Measurements from ENCODE around the gene OR1L6. TPM values are rescaled to one million over a fixed set of nuclear protein-coding genes. Genes with fewer than 3 reads are reported as not detected.

Gene OR1L6
- total RNA-seq = not detected in 2 replicates

- intact Hi-C loops (cut with micrococcal nuclease) = no loop called here
These were observed at the start of gene OR1L6 for GRCh38 chr9:122742003-122742402. Gene OR1L6 (plus strand): TSS chr9:122742303. CDS start chr9:122749848, 7,545 bp downstream.

- intact Hi-C loops (cut with micrococcal nuclease) = no loop called here
These were observed 46.4 kb upstream of the OR1L6 start for GRCh38 chr9:122695696-122696095.

DNA sequence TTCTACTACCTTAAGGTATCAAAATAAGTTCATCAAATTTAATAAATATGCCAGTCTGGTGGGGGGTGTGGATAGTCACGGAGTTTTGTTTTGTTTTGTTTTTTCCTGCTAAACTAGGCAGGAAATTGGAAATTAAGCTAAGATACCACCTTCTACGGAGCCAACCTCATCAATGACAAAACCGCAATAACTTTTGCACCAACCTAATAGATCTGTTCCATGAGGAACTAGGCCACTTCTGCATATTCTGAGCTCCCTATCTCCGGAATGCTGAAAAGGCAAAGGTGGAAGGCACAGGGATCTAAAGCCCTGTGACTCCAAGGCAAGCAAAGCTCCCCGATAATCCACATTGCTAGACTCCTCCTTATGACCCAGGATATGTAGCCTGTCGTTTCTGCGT is 24.1 kb upstream of the OR1L6 start:
- intact Hi-C loops (cut with micrococcal nuclease) = no loop called here

DNA sequence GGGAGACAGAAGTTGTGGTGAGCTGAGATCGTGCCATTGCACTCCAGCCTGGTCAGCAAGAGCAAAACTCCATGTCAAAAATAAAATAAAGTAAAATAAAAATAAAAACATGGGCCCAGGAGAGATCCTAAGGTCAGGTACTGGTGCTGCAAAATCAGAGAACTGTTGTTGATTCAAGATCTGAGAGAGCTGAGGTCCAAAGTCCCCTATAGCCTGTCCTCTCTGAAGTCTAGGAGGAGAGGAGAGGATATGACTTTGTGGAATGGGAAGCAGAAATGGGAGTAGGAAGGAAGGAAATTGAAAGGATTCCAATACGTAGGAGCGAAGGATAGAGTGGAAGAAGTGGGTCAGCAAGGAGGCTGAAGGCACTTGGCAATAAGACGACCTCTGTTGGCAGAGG is 22.9 kb upstream of the OR1L6 start:
- intact Hi-C loops (cut with micrococcal nuclease) = no loop called here

- intact Hi-C loops (cut with micrococcal nuclease) = loop anchor here (1.0 kb wide), 1 partner anchor 27 kb away; no protein-coding TSS in a partner anchor
These were observed 18.4 kb upstream of the OR1L6 start, which contains the start of gene OR1L4 for GRCh38 chr9:122723690-122724089. Gene OR1L4 (plus strand): TSS chr9:122723990. CDS start chr9:122723990, 0 bp downstream.

GRCh38 chr9:122754825-122755224 is 12.7 kb downstream of the OR1L6 start:
- intact Hi-C loops (cut with micrococcal nuclease) = no loop called here

DNA sequence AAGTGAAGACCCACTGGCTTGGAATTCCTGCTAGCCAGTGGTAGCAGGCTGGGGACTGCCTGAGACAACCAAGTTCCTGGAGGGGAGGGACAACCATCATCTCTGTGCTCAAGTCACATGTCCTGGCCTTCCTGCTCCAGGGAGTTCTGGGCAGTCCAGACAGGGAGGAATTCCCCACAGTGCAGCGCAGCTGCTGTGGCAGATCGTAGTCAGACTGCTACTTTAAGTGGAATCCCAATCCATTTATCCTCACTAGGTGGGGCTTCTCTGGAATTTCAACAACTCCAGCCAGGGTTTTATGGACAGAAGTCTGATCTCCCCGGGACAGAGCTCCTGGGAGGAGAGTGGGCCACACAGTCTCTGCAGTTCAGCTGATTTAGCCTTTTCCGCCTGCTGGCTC is 25.7 kb downstream of the OR1L6 start:
- intact Hi-C loops (cut with micrococcal nuclease) = no loop called here

DNA sequence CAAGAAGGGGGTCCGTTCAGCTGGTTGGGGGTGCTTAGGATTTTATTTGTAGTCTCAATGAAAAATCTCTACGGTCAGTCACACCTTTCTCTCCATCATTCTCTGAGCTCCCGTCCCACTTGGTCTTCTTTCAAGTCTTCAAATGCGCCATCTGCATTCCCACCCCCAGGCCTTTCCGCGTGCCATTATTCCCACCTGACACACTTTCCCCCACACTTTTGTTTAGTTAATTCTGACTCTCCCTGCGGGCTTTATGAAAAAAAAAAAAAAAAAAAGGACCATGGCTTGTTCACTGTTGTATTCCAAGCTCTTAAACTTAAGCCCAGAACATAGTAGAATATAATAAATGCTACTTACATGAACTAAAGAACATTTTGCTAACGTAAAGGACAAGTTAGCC is 34.9 kb downstream of the OR1L6 start:
- intact Hi-C loops (cut with micrococcal nuclease) = no loop called here

DNA sequence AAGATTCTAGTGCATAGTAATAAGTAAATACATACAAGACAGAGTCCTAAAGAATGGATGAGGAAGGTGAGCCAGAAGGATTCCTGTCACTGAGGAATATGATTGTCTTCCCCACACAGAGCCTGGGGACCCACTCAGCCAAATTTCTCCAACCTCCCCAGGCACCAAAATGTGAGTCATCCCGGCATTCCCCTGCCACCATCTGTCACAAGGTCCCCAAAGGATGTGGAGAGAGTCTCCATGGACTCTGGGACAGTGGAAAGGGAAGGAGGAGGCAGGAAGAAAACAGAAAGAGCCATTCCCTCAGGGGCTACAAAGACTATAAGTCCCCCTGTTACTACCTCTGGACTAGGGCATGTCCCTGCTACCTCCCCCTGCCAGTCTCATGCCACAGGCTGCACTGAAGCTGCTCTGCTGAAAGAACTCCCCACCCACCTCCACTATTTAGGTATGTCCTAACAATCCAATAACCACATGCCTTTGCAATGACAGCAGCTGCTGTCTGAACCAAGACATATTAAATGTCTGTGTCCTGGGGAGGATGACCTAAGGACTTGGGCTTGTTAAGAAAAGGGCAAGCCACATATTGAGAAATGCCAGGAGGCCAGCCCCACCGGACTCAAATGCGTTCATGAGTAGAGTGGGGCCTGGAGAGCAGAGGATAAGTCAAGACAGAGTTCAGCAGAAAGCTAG is 36.0 kb downstream of the OR1L6 start:
- intact Hi-C loops (cut with micrococcal nuclease) = no loop called here

DNA sequence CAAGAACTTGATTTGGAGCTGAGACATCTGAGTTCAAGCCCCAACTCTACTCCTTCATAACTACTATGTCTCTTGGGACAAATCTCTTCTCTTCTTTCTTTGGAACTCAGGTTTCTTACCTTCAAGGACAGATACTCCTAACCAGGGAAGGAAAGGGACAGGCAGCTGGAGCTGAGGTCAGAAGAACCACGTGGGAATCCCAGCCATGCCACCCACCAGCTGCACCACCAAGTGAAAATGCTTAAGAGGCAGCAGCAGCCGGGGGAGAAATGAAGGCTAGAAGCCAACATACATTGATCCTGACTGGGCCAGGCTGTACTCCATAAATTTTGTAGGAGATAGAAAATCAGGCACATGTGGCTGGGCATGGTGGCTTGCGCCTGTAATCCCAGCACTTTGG is 37.1 kb downstream of the OR1L6 start:
- intact Hi-C loops (cut with micrococcal nuclease) = no loop called here

- intact Hi-C loops (cut with micrococcal nuclease) = no loop called here
These were observed 37.9 kb downstream of the OR1L6 start for GRCh38 chr9:122780026-122780425.

DNA sequence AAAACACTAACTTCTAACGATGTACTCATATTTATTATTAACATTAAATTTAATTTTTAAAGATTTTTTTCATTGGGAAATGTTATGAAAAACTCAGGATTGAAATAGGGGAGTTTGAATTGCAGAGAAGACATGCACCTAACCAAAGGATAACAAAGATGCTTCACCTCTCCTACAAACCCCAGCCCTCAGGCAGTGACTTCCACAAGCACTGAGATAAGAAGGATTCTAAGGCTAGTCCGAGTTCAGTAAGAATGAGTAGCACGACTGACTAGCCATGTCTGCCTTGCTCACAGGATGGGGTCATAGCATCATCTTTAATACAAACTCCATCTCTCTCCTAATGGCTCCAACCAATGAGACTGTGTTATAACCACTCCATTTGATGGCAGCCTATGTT is 39.6 kb downstream of the OR1L6 start:
- intact Hi-C loops (cut with micrococcal nuclease) = no loop called here

DNA sequence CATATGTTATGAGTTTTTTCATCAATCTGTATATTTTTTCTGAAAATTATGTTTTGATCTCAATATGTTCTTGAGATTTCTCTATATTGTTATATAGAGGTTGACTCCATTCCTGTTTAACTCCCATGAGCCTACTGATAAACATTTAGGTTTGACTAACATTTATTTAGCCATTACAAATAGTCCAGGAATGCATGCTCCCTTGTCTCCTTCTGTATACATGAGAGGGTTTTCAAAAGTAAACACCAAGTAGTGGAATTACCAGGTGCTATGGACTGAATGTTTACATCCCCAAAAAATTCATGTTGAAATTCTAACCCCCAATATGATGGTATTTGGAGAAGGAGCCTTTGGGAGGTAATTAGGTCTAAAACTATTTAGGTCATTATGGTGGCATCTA is 43.2 kb downstream of the OR1L6 start:
- intact Hi-C loops (cut with micrococcal nuclease) = no loop called here

DNA sequence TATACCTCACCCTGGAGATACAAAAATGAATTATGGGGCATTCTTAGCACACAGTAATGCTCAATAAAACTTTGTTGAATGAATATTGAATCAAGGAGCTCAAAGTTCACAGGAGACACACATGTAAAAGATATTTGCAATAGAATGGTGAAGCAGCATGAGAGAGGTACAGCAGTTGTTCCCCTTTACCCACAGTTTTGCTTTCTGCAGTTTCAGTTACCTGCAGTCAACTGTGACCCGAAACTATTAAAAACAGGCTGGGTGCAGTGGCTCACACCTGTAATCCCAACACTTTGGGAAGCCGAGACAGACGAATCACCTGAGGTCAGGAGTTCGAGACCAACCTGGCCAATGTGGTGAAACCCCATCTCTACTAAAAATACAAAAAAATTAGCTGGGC is 44.2 kb downstream of the OR1L6 start:
- intact Hi-C loops (cut with micrococcal nuclease) = no loop called here

DNA sequence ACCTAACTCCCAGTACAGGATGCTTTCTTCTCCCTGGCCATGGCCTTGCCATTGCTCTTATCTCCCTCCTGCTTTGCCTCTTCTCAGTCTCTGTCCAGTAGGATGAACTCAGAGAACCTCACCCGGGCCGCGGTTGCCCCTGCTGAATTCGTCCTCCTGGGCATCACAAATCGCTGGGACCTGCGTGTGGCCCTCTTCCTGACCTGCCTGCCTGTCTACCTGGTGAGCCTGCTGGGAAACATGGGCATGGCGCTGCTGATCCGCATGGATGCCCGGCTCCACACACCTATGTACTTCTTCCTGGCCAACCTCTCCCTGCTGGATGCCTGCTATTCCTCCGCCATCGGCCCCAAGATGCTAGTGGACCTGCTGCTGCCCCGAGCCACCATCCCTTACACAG is 46.7 kb downstream of the OR1L6 start, which contains the start of gene OR5C1:
OR5C1 (plus strand) TSS at position 103 of the 400 bp plus-strand sequence; CDS start at position 103, 0 bp downstream.
- intact Hi-C loops (cut with micrococcal nuclease) = no loop called here

DNA sequence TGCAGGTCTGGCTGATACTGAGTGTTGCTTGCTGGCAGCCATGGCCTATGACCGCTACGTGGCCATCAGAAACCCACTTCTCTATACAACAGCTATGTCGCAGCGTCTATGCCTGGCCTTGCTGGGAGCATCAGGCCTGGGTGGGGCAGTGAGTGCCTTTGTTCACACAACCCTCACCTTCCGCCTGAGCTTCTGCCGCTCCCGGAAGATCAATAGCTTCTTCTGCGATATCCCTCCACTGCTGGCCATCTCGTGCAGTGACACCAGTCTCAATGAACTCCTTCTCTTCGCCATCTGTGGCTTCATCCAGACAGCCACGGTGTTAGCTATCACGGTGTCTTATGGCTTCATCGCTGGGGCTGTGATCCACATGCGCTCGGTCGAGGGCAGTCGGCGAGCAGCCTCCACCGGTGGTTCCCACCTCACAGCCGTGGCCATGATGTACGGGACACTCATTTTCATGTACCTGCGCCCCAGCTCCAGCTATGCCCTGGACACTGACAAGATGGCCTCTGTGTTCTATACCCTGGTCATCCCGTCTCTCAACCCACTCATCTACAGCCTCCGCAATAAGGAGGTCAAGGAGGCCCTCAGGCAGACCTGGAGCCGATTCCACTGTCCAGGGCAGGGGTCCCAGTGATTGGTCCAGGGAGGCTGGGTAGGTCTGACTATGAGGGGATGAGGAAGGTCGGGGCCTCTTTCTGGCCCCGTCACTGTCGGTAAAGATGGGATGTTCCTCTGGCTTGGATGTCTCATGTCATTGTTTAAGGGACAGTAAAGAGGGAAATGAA is 47.3 kb downstream of the OR1L6 start:
- intact Hi-C loops (cut with micrococcal nuclease) = no loop called here

DNA sequence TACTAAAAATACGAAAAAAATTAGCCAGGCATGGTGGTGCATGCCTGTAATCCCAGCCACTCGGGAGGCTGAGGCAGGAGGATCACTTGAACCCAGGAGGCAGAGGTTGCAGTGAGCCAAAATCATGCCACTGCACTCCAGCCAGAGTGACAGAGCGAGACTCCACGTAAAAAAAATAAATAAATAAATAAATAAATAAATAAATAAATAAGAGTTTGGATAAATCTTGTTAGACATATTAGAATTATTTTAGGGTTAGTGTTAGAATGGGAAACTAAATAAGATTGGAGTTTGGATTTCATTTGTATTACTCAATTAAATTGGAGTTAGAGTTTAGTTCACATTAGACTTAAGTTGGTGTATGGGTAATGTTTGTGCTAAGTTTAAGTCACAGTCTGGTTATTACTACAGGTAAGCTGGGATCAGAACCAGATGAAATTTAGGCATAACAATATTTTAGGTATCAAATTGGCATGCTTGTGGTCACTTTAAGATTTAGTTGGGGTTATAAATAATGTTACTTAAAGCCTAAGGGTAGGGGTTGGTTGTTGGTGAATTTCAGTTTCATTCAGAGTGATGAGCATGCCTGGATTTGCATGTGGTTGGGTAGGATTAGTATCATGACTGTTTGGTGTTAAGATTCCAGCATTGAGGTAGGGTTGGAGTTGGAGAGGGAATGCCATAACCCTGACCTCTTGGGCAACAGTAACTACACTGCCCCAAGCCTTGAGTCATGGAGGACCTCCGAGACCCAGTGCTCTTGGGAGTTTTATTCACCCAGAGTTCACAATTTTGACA is 50.0 kb downstream of the OR1L6 start:
- intact Hi-C loops (cut with micrococcal nuclease) = no loop called here

DNA sequence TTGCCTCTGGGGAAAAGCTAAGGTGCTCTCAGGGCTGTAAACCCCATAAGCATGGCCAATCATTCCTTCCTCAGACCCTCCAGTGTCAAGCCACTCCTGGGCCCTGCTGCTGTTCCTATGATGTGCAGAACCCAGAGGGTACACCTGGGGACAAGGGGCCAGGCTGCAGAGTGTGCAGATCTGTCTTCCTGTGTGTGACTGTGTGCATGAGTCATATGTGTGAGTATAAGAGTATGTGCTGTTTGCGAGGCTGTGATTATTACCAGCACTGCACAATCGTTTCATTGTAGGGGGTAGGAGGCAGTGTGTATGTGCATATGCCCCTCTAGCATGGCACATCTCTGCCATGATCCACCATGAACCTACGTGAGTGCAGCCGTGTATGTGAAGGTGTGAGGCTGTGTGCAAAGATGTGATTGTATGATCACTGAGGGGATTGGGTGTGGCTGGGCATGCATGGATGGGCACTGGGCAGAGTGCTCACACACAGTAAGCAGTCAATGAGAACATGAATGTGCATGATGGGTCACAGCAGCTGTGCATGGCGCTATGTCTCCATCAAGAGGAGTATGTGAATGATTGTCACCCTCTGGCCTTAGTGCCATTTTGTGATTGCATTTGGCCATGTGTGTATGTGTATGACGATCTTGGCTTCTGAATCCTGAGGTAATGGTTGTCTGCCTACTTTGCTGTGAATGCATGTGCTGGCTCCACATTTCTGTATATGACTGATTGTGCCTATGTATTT is 55.4 kb downstream of the OR1L6 start:
- intact Hi-C loops (cut with micrococcal nuclease) = no loop called here
